Colonic mucosa (tissue), 4 donors: ENCODE data around the gene TMCC3. TPM values are rescaled to one million over a fixed set of nuclear protein-coding genes. Genes with fewer than 3 reads are reported as not detected.
A peak's percentile ranks its signal among the peaks of the same experiment; 100 is the strongest.

Experiments used
- DNase-seq: peaks from one replicate; pipeline ENCODE4 v3.0.0-alpha.2; 2020
- H3K27ac ChIP-seq: fragments of 200-600 bp; one replicate; pipeline ENCODE4 v1.8.0; 2021
- H3K27me3 ChIP-seq: fragments of 200-600 bp; one replicate; pipeline ENCODE4 v1.8.0; 2021
- H3K36me3 ChIP-seq: fragments of 200-600 bp; one replicate; pipeline ENCODE4 v1.8.0; 2021
- H3K4me1 ChIP-seq: fragments of 200-600 bp; one replicate; pipeline ENCODE4 v1.8.0; 2021; ENCODE audit warnings: mild to moderate bottlenecking
- H3K4me3 ChIP-seq: fragments of 200-600 bp; one replicate; pipeline ENCODE4 v1.8.0; 2021
- H3K9ac ChIP-seq, 2 donors: one replicate each; pipeline ENCODE4 v1.7.0; 2013; ENCODE audit warnings: control low read depth in 2 of 2, low read depth in 2 of 2, low read length in 2 of 2
- H3K9me3 ChIP-seq: fragments of 200-600 bp; one replicate; pipeline ENCODE4 v1.8.0; 2021
- intact Hi-C: fragments of 100-400 bp; cut with DNase I; formaldehyde crosslinking; loops from one replicate; pipeline ENCODE4 v1.14.1; 2022
- total RNA-seq, 2 donors: library from RNA; stranded (reverse); fragmentation: NEBNext Ultra II Directional in 1 of 2; extraction: Animal tissue kit (Norgen Biotek cat#: 25700) in 1 of 2; gene quantifications; one replicate each; pipeline ENCODE4 v1.2.1, GENCODE V29; 2021
- TF ChIP-seq, protein P1 (sequence below): fragments of 200-600 bp; IDR thresholded peaks from one replicate; pipeline ENCODE4 v1.8.0; 2022; ENCODE audit warnings: antibody characterized with exemption, mild to moderate bottlenecking
- donor health status: healthy.
- donor health status: DM: no; HTN: no; CAD: no.
- donor health status: DM: no; HTN: no; CAD: no.

TMCC3 gene
- total RNA-seq, 2 donors from 2014 or later: 21.4 to 77.4 TPM

DNA sequence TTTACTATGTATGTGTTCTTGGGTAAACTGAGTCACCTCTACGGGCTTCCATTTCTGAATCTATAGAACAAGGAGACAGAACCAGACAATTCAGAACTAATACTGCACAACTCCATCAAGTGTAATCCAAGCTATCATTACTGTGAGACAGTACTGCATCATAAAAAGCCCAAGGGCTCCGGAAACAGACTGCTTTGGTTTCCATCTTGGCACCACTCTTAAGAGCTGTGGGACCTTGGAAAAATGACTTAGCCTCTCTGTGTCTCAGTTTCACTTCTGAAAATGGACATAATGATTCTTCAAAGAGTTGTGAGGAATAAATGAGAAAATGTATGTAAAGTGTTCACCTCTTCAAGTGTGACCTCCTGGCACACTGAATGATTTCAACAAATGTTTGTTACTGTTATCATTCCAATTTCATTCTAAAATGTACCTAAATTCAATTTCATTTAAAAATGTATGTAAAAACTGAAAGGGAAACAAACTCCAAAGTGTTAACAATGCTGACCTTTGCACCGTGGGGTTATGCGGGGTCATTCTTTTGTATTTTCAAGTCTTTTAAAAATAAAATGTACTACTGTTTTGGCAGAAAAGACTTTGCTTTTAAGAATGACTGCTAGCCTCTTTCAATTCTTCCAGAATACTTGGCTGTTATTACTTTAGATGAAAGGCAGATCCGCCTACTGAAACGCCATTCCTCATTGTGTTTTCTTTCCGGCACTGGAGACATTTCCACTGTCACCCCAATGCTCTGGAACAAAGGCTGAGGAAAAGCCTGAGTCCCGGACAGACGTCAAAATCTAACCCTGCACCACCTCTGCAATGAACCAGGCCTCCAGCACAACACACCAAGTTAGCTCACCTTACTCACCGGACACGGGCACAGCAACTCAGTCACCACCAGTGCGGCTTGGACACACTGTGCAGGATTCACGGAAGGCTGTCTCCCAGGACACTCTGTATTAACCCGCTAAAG, 62.8 kb downstream of the TMCC3 start:
- H3K27me3 ChIP-seq: no peaks in the 10 kb centered on the region
- no peaks in the 10 kb centered on the region for H3K9me3 ChIP-seq
- no peak overlapping the region for H3K4me3 ChIP-seq
- TF ChIP-seq, protein P1, sequence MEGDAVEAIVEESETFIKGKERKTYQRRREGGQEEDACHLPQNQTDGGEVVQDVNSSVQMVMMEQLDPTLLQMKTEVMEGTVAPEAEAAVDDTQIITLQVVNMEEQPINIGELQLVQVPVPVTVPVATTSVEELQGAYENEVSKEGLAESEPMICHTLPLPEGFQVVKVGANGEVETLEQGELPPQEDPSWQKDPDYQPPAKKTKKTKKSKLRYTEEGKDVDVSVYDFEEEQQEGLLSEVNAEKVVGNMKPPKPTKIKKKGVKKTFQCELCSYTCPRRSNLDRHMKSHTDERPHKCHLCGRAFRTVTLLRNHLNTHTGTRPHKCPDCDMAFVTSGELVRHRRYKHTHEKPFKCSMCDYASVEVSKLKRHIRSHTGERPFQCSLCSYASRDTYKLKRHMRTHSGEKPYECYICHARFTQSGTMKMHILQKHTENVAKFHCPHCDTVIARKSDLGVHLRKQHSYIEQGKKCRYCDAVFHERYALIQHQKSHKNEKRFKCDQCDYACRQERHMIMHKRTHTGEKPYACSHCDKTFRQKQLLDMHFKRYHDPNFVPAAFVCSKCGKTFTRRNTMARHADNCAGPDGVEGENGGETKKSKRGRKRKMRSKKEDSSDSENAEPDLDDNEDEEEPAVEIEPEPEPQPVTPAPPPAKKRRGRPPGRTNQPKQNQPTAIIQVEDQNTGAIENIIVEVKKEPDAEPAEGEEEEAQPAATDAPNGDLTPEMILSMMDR: no peak
- no peak for DNase-seq
- peak overlapping the region; percentile 75 for H3K27ac ChIP-seq
- intact Hi-C loops: no loop called here
- H3K4me1 ChIP-seq: no peaks in the 10 kb centered on the region
- H3K9ac ChIP-seq: peak overlapping the region in 1 of 2 donors; percentile 42
- no peaks in the 10 kb centered on the region for H3K36me3 ChIP-seq

DNA sequence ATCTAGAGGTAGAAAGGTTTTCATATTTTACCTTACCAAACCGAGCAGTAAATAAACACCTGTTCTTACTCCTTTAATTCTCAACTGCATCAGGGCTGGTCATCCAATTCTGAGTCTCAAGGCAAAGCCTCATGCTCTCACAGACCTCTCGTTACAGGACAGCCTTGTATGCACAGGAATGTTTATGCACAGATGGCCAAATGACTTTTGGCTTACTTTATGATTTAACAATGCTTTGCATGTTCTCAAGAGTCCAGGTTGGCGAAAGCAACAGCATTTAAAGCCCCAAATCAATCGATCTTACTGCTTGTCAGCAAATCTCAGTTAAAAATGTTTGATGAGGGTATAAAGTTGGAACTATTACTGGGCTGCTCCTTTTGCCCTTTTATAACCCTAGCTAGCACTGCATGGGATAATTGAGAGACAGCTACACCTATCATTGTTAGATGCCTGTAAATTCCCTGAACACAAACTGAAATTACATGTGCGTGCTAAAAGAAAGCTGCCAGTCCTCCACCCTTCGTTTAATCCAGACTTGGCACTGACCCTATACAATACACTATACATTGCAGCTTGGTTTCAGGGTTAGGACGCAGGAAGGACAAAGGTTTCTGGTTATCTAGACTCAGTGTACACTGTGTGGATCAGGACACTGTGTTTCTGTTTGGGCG, 63.6 kb downstream of the TMCC3 start:
- H3K4me3 ChIP-seq: no peak overlapping the region
- no peaks in the 10 kb centered on the region for H3K4me1 ChIP-seq
- H3K36me3 ChIP-seq: no peaks in the 10 kb centered on the region
- peak overlapping the region in 1 of 2 donors; percentile 42 for H3K9ac ChIP-seq
- no peaks in the 10 kb centered on the region for H3K27me3 ChIP-seq
- H3K9me3 ChIP-seq: no peaks in the 10 kb centered on the region
- peak overlapping the region; percentile 75 for H3K27ac ChIP-seq
- DNase-seq: peak; percentile 69
- intact Hi-C loops: no loop called here
- TF ChIP-seq, protein P1: no peak

DNA sequence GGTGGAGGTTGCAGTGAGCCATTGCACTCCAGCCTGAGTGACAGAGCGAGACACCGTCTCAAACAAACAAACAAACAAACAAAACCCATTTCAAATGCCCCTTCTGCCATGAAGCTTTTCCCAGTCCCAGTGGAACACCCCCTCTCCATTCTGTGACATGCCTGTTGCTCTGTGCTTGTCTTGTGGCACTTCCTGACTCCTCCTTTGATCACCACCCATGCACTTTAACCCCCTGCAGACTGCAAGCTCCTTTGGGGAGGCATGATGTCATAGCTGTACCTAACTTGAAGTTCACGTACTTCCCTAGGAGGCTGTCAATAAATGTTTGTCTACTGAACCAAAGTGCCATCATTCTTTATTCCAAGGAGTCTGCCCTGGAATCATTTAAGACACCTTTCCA, 64.7 kb downstream of the TMCC3 start:
- Histone ChIP-seq H3K9me3 (no peaks in the 10 kb centered on the region), H3K9ac (peak overlapping the region in 1 of 2 donors; percentile 42), H3K27ac (peak overlapping the region; percentile 75), H3K27me3 (no peaks in the 10 kb centered on the region), H3K36me3 (no peaks in the 10 kb centered on the region), H3K4me1 (no peaks in the 10 kb centered on the region), H3K4me3 (no peak overlapping the region)
- intact Hi-C loops: no loop called here
- TF ChIP-seq, protein P1: no peak
- DNase-seq: peak; percentile 77

DNA sequence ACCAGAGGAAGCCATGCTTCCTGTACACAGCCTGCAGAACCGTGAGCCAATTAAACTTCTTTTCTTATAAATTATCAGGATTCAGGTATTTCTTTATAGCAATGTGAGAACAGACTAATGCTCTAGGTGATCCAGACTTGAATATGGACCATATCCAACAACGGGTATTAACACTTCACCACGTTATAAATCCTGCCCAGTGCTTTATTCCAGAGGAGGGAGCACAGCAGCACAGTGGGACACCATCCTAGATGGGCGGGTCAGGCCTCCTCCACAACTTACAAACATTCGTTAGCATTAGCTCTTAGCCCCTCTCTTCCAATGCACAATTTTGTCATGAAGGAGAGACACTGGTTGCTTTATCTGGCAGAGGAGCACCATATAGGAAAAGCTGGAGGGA, 66.0 kb downstream of the TMCC3 start:
- no peak overlapping the region for H3K4me3 ChIP-seq
- DNase-seq: no peak
- no peak overlapping the region for H3K27ac ChIP-seq
- no peaks in the 10 kb centered on the region for H3K27me3 ChIP-seq
- TF ChIP-seq, protein P1: no peak
- intact Hi-C loops: no loop called here
- no peak overlapping the region for H3K9ac ChIP-seq
- H3K36me3 ChIP-seq: no peaks in the 10 kb centered on the region
- H3K9me3 ChIP-seq: no peaks in the 10 kb centered on the region
- H3K4me1 ChIP-seq: no peaks in the 10 kb centered on the region

DNA sequence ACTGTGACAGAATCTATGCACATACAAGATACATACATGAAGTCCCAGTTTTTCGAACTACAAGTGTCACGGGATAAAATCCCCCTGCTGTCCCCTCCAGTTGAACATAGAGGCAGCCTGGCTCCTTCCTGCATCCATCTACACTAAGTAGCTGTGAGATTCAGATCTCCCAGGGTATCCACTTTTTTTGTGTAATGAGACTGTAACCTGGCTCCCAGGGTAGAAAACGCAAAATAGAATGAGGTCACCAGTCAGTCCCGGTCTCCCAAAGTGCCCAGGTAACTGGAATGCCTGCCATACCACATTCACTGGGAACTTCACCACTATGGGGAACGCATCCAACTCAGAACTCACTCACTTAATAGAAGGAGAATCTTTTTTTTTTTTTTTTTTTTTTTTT, 67.8 kb downstream of the TMCC3 start:
- Histone ChIP-seq H3K4me1 (no peaks in the 10 kb centered on the region), H3K9me3 (no peaks in the 10 kb centered on the region), H3K9ac (no peak overlapping the region), H3K27ac (no peak overlapping the region), H3K4me3 (no peak overlapping the region), H3K27me3 (no peaks in the 10 kb centered on the region), H3K36me3 (no peaks in the 10 kb centered on the region)
- TF ChIP-seq, protein P1: no peak
- DNase-seq: no peak
- intact Hi-C loops: no loop called here
